ENCODE results near the gene C5orf58. TPM values are rescaled to one million over a fixed set of nuclear protein-coding genes. Genes with fewer than 3 reads are reported as not detected.

Gene C5orf58
- polyA plus RNA-seq, 1 donor from 2014 or later = not detected

DNA sequence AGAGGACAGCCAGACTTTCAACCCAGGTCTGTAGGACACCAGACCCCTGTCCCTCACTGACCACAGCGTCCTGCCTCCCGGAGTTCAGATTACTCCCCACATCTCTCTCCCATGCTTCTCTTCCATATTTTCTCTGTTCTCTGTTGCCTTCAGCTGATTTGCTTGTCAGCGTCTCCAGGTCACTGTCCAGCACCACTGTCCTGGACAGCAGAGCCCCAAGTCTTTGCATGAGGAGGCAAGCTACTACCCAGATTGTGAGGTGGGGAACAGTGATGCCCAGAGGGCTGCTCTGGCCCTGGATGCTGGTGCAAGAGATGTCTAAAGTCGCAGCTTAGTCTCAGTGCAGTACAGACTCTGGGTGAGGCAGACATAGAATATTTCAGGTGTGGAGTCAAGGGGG is 48.0 kb upstream of the C5orf58 start:
- Histone ChIP-seq H3K4me2 (ENCODE audit: low read length) (no peak overlapping the region), H3K9me2 (ENCODE audit: insufficient read depth, low read length) (no peaks in the 10 kb centered on the region), H2AFZ (ENCODE audit: low read depth, low read length) (no peak overlapping the region), H3K9me3 (ENCODE audit: low read length) (no peaks in the 10 kb centered on the region), H3K27me3 (ENCODE audit: insufficient read depth, low read depth, low read length) (no peaks in the 10 kb centered on the region), H3K27ac (ENCODE audit: low read length) (no peak overlapping the region), H3K36me3 (ENCODE audit: insufficient read depth, low read length) (no peaks in the 10 kb centered on the region), H3K9ac (ENCODE audit: low read length) (no peak overlapping the region), H3K4me3 (ENCODE audit: low read length) (no peak overlapping the region), H3F3A (ENCODE audit: insufficient read depth, low read length, poor library complexity, severe bottlenecking) (no peaks in the 10 kb centered on the region), H3K79me2 (replicated peaks; ENCODE audit: insufficient read depth, low read length) (no peaks in the 10 kb centered on the region), H4K20me1 (ENCODE audit: insufficient read depth) (no peaks in the 10 kb centered on the region)
- TF ChIP-seq TAF1 (IDR thresholded peaks at IDR 0.05; ENCODE audit: low read depth) (no peak), POLR2AphosphoS5 (IDR thresholded peaks at IDR 0.05) (no peak), EZH2 (IDR thresholded peaks at IDR 0.05; ENCODE audit: borderline replicate concordance, insufficient read depth, low read length, poor library complexity, severe bottlenecking) (no peak), RAD21 (conservative IDR thresholded peaks at IDR 0.05) (no peak), EP300 (conservative IDR thresholded peaks at IDR 0.05; ENCODE audit: poor library complexity, severe bottlenecking) (no peak), MXI1 (conservative IDR thresholded peaks at IDR 0.05; ENCODE audit: poor library complexity, severe bottlenecking) (no peak), SMC3 (conservative IDR thresholded peaks at IDR 0.05; ENCODE audit: poor library complexity) (no peak)
- TF ChIP-seq, protein P1, sequence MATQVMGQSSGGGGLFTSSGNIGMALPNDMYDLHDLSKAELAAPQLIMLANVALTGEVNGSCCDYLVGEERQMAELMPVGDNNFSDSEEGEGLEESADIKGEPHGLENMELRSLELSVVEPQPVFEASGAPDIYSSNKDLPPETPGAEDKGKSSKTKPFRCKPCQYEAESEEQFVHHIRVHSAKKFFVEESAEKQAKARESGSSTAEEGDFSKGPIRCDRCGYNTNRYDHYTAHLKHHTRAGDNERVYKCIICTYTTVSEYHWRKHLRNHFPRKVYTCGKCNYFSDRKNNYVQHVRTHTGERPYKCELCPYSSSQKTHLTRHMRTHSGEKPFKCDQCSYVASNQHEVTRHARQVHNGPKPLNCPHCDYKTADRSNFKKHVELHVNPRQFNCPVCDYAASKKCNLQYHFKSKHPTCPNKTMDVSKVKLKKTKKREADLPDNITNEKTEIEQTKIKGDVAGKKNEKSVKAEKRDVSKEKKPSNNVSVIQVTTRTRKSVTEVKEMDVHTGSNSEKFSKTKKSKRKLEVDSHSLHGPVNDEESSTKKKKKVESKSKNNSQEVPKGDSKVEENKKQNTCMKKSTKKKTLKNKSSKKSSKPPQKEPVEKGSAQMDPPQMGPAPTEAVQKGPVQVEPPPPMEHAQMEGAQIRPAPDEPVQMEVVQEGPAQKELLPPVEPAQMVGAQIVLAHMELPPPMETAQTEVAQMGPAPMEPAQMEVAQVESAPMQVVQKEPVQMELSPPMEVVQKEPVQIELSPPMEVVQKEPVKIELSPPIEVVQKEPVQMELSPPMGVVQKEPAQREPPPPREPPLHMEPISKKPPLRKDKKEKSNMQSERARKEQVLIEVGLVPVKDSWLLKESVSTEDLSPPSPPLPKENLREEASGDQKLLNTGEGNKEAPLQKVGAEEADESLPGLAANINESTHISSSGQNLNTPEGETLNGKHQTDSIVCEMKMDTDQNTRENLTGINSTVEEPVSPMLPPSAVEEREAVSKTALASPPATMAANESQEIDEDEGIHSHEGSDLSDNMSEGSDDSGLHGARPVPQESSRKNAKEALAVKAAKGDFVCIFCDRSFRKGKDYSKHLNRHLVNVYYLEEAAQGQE (IDR thresholded peaks at IDR 0.05; ENCODE audit: borderline replicate concordance) = no peak
- TF ChIP-seq, protein P2, sequence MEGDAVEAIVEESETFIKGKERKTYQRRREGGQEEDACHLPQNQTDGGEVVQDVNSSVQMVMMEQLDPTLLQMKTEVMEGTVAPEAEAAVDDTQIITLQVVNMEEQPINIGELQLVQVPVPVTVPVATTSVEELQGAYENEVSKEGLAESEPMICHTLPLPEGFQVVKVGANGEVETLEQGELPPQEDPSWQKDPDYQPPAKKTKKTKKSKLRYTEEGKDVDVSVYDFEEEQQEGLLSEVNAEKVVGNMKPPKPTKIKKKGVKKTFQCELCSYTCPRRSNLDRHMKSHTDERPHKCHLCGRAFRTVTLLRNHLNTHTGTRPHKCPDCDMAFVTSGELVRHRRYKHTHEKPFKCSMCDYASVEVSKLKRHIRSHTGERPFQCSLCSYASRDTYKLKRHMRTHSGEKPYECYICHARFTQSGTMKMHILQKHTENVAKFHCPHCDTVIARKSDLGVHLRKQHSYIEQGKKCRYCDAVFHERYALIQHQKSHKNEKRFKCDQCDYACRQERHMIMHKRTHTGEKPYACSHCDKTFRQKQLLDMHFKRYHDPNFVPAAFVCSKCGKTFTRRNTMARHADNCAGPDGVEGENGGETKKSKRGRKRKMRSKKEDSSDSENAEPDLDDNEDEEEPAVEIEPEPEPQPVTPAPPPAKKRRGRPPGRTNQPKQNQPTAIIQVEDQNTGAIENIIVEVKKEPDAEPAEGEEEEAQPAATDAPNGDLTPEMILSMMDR (IDR thresholded peaks at IDR 0.05; ENCODE audit: poor library complexity, severe bottlenecking) = no peak

DNA sequence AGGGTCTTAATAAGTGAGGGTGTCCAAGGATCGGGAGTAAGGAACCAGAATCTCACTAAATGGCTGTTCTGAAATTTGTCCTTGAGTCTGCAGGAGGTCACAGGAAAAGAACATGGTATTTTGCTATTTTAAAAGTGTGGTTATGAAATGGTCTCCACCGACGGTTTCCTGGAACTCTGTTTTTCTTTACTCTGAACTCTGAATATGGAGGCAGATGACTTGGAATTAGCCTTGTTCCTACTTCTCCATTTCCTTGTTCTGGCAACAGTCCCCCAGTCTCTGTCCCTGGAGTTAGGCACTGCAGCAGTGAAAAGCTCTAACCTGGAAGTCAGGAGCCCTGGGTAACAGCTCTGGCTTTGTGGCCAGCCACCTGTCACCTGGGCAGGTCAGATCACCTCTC is 46.6 kb upstream of the C5orf58 start:
- Histone ChIP-seq H3K9me2 (ENCODE audit: insufficient read depth, low read length) (no peaks in the 10 kb centered on the region), H4K20me1 (ENCODE audit: insufficient read depth) (no peaks in the 10 kb centered on the region), H3K9ac (ENCODE audit: low read length) (no peak overlapping the region), H2AFZ (ENCODE audit: low read depth, low read length) (no peak overlapping the region), H3K27me3 (ENCODE audit: insufficient read depth, low read depth, low read length) (no peaks in the 10 kb centered on the region), H3K36me3 (ENCODE audit: insufficient read depth, low read length) (no peaks in the 10 kb centered on the region), H3K27ac (ENCODE audit: low read length) (no peak overlapping the region), H3K4me2 (ENCODE audit: low read length) (no peak overlapping the region), H3K9me3 (ENCODE audit: low read length) (no peaks in the 10 kb centered on the region), H3K79me2 (replicated peaks; ENCODE audit: insufficient read depth, low read length) (no peaks in the 10 kb centered on the region), H3K4me3 (ENCODE audit: low read length) (no peak overlapping the region), H3F3A (ENCODE audit: insufficient read depth, low read length, poor library complexity, severe bottlenecking) (no peaks in the 10 kb centered on the region)
- no peak for TF ChIP-seq EP300 (conservative IDR thresholded peaks at IDR 0.05; ENCODE audit: poor library complexity, severe bottlenecking)
- TF ChIP-seq RAD21 (conservative IDR thresholded peaks at IDR 0.05) = no peak
- no peak for TF ChIP-seq SMC3 (conservative IDR thresholded peaks at IDR 0.05; ENCODE audit: poor library complexity)
- no peak for TF ChIP-seq EZH2 (IDR thresholded peaks at IDR 0.05; ENCODE audit: borderline replicate concordance, insufficient read depth, low read length, poor library complexity, severe bottlenecking)
- no peak for TF ChIP-seq POLR2AphosphoS5 (IDR thresholded peaks at IDR 0.05)
- TF ChIP-seq MXI1 (conservative IDR thresholded peaks at IDR 0.05; ENCODE audit: poor library complexity, severe bottlenecking) = no peak
- TF ChIP-seq, protein P2 (IDR thresholded peaks at IDR 0.05; ENCODE audit: poor library complexity, severe bottlenecking) = no peak
- no peak for TF ChIP-seq TAF1 (IDR thresholded peaks at IDR 0.05; ENCODE audit: low read depth)
- TF ChIP-seq, protein P1 (IDR thresholded peaks at IDR 0.05; ENCODE audit: borderline replicate concordance) = no peak
